ENCODE measurements around the gene ADD1.

ADD1 gene

GRCh38 chr4:2803624-2804448 lies 39.8 kb upstream of the ADD1 start:
- DNase-seq (ENCODE audit: extremely low read depth, low read depth) = no peak
- no peak for TF ChIP-seq CTCF (IDR thresholded peaks at IDR 0.05; ENCODE audit: low read depth, low read length)

GRCh38 chr4:2804449-2804972 lies 39.1 kb upstream of the ADD1 start:
- no peak for DNase-seq (ENCODE audit: extremely low read depth, low read depth)
- TF ChIP-seq CTCF (IDR thresholded peaks at IDR 0.05; ENCODE audit: low read depth, low read length) = no peak

- DNase-seq (ENCODE audit: extremely low read depth, low read depth) = no peak
- TF ChIP-seq CTCF (IDR thresholded peaks at IDR 0.05; ENCODE audit: low read depth, low read length) = no peak
These were observed 38.6 kb upstream of the ADD1 start for GRCh38 chr4:2804973-2805501.

- no peak for TF ChIP-seq CTCF (IDR thresholded peaks at IDR 0.05; ENCODE audit: low read depth, low read length)
- no peak for DNase-seq (ENCODE audit: extremely low read depth, low read depth)
These were observed 37.8 kb upstream of the ADD1 start for GRCh38 chr4:2805712-2806389.

- no peak for TF ChIP-seq CTCF (IDR thresholded peaks at IDR 0.05; ENCODE audit: low read depth, low read length)
These were observed 37.0 kb upstream of the ADD1 start for GRCh38 chr4:2806390-2807355.

GRCh38 chr4:2807571-2807970 lies 36.1 kb upstream of the ADD1 start:
- DNase-seq (ENCODE audit: extremely low read depth, low read depth) = no peak

More at GRCh38 chr4:2806390-2807355, 37.0 kb upstream of the ADD1 start:
- no peak for DNase-seq (ENCODE audit: extremely low read depth, low read depth)

More at GRCh38 chr4:2807571-2807970, 36.1 kb upstream of the ADD1 start:
- no peak for TF ChIP-seq CTCF (IDR thresholded peaks at IDR 0.05; ENCODE audit: low read depth, low read length)

Data from AG09319 (cell line).